ENCODE results near the gene NAT9.
A peak's percentile ranks its signal among the peaks of the same experiment; 100 is the strongest.

The NAT9 gene

GRCh38 chr17:74744714-74745547 is 31.2 kb downstream of the NAT9 start:
- DNase-seq (ENCODE audit: low read depth): peak; percentile 61

GRCh38 chr17:74744349-74744713 is 31.8 kb downstream of the NAT9 start:
- no peak for DNase-seq (ENCODE audit: low read depth)

GRCh38 chr17:74743755-74744154 is 32.4 kb downstream of the NAT9 start:
- DNase-seq (ENCODE audit: low read depth): no peak

- no peak for DNase-seq (ENCODE audit: low read depth)
These were observed 33.1 kb downstream of the NAT9 start for GRCh38 chr17:74742978-74743545.

GRCh38 chr17:74742153-74742515 is 34.0 kb downstream of the NAT9 start:
- no peak for DNase-seq (ENCODE audit: low read depth)

GRCh38 chr17:74740641-74741387 is 35.3 kb downstream of the NAT9 start:
- no peak for DNase-seq (ENCODE audit: low read depth)

- DNase-seq (ENCODE audit: low read depth): no peak
These were observed 36.0 kb downstream of the NAT9 start for GRCh38 chr17:74740173-74740572.

- DNase-seq (ENCODE audit: low read depth): no peak
These were observed 36.8 kb downstream of the NAT9 start for GRCh38 chr17:74739227-74739831.

GRCh38 chr17:74738051-74738996 is 37.8 kb downstream of the NAT9 start:
- DNase-seq (ENCODE audit: low read depth): no peak

GRCh38 chr17:74737299-74738050 is 38.7 kb downstream of the NAT9 start:
- no peak for DNase-seq (ENCODE audit: low read depth)

GRCh38 chr17:74736513-74737298 is 39.4 kb downstream of the NAT9 start, which contains the start of gene RAB37:
RAB37 (plus strand) TSS chr17:74737256; CDS start chr17:74737273, 17 bp downstream.
- DNase-seq (ENCODE audit: low read depth): peak; percentile 61

- no peak for DNase-seq (ENCODE audit: low read depth)
These were observed 41.9 kb downstream of the NAT9 start for GRCh38 chr17:74734256-74734655.

GRCh38 chr17:74733365-74734122 is 42.6 kb downstream of the NAT9 start:
- no peak for DNase-seq (ENCODE audit: low read depth)

- no peak for DNase-seq (ENCODE audit: low read depth)
These were observed 43.9 kb downstream of the NAT9 start for GRCh38 chr17:74732042-74732867.

- DNase-seq (ENCODE audit: low read depth): no peak
These were observed 44.9 kb downstream of the NAT9 start for GRCh38 chr17:74731347-74731605.

GRCh38 chr17:74730491-74731346 is 45.4 kb downstream of the NAT9 start:
- DNase-seq (ENCODE audit: low read depth): no peak

- no peak for DNase-seq (ENCODE audit: low read depth)
These were observed 46.3 kb downstream of the NAT9 start for GRCh38 chr17:74729866-74730265.

GRCh38 chr17:74729368-74729767 is 46.8 kb downstream of the NAT9 start:
- no peak for DNase-seq (ENCODE audit: low read depth)
